SK-N-SH treated with all-trans-retinoic acid at 6 μM for 48 hours (cell line): ENCODE data around the gene LPIN2.

Experiments used
- BACH2 ChIP-seq: fragments of 250-450 bp; sonication (Bioruptor Pico); IDR thresholded peaks from 2 replicates; pipeline ENCODE4 v1.9.0; 2021; ENCODE audit warnings: mild to moderate bottlenecking, borderline replicate concordance
- CREB5 ChIP-seq: fragments of 250-450 bp; sonication (Bioruptor Pico); IDR thresholded peaks from 2 replicates; pipeline ENCODE4 v1.5.1; 2020; ENCODE audit warnings: low read depth, mild to moderate bottlenecking, moderate library complexity
- ISL1 ChIP-seq: fragments of 250-450 bp; sonication (Bioruptor Pico); IDR thresholded peaks from 2 replicates; pipeline ENCODE4 v2.1.2; 2022; ENCODE audit warnings: mild to moderate bottlenecking, moderate library complexity
- OSR1 ChIP-seq: fragments of 250-450 bp; sonication (Bioruptor Pico); IDR thresholded peaks from 2 replicates; pipeline ENCODE4 v1.8.0; 2022; ENCODE audit warnings: moderate library complexity, mild to moderate bottlenecking, inconsistent platforms
- PATZ1 ChIP-seq: fragments of 250-450 bp; sonication (Bioruptor Pico); IDR thresholded peaks from 2 replicates; pipeline ENCODE4 v1.8.0; 2020; ENCODE audit warnings: mild to moderate bottlenecking, moderate library complexity, borderline replicate concordance
- PPARA ChIP-seq: fragments of 250-450 bp; sonication (Bioruptor Pico); IDR thresholded peaks from 2 replicates; pipeline ENCODE4 v1.5.0; 2020; ENCODE audit warnings: mild to moderate bottlenecking, borderline replicate concordance
- ZC3H10 ChIP-seq: fragments of 250-450 bp; sonication (Bioruptor Pico); IDR thresholded peaks from 2 replicates; pipeline ENCODE4 v1.5.1; 2021; ENCODE audit warnings: mild to moderate bottlenecking, moderate library complexity
- ZNF8 ChIP-seq: fragments of 450-650 bp; formaldehyde crosslinking; IDR thresholded peaks from 2 replicates; pipeline ENCODE4 v1.5.0; 2020; ENCODE audit warnings: mild to moderate bottlenecking, moderate library complexity
- TF ChIP-seq, protein P1 (sequence below): fragments of 250-450 bp; sonication (Bioruptor Pico); IDR thresholded peaks from 2 replicates; pipeline ENCODE4 v1.8.0; 2021; ENCODE audit warnings: low read depth, mild to moderate bottlenecking, moderate library complexity, borderline replicate concordance
- TF ChIP-seq, protein P2 (sequence below): fragments of 250-450 bp; sonication (Bioruptor Pico); IDR thresholded peaks from 2 replicates; pipeline ENCODE4 v1.5.1; 2021; ENCODE audit warnings: mild to moderate bottlenecking, moderate library complexity

DNA sequence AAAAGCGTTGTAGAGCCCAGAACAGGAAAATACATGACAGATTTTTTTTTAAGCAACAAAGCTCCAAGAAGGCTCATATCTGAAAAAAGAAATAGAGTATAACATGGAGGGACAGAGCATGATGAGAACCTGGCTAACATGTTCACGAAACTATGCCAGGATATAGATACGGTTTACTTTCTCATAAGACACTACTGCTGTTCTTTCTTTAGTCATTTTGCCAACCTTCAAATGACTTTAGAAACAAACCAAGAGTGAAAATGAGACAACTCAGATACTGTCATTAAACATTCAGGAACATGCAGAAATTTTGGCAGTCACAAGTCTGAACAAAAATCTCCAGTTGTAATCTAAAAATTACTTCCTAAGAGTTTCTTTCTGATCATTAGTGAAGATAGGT is 14.3 kb downstream of the LPIN2 start:
- TF ChIP-seq PATZ1 (no peak), ISL1 (CRISPR knock-in tag) (no peak), BACH2 (CRISPR knock-in tag) (no peak), CREB5 (CRISPR knock-in tag) (no peak), OSR1 (CRISPR knock-in tag) (no peak), ZC3H10 (CRISPR knock-in tag) (no peak), PPARA (CRISPR knock-in tag) (no peak), ZNF8 (no peak)
- TF ChIP-seq, protein P1, sequence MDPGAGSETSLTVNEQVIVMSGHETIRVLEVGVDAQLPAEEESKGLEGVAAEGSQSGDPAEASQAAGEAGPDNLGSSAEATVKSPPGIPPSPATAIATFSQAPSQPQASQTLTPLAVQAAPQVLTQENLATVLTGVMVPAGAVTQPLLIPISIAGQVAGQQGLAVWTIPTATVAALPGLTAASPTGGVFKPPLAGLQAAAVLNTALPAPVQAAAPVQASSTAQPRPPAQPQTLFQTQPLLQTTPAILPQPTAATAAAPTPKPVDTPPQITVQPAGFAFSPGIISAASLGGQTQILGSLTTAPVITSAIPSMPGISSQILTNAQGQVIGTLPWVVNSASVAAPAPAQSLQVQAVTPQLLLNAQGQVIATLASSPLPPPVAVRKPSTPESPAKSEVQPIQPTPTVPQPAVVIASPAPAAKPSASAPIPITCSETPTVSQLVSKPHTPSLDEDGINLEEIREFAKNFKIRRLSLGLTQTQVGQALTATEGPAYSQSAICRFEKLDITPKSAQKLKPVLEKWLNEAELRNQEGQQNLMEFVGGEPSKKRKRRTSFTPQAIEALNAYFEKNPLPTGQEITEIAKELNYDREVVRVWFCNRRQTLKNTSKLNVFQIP, result no peak
- TF ChIP-seq, protein P2, sequence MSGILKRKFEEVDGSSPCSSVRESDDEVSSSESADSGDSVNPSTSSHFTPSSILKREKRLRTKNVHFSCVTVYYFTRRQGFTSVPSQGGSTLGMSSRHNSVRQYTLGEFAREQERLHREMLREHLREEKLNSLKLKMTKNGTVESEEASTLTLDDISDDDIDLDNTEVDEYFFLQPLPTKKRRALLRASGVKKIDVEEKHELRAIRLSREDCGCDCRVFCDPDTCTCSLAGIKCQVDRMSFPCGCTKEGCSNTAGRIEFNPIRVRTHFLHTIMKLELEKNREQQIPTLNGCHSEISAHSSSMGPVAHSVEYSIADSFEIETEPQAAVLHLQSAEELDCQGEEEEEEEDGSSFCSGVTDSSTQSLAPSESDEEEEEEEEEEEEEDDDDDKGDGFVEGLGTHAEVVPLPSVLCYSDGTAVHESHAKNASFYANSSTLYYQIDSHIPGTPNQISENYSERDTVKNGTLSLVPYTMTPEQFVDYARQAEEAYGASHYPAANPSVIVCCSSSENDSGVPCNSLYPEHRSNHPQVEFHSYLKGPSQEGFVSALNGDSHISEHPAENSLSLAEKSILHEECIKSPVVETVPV (CRISPR knock-in tag), result no peak
